Measurements from ENCODE around the gene SLC3A2.
"Not testable (repeated sequence)": the region's sequence is repeated elsewhere in the genome, so short reads cannot be mapped to it uniquely, and the experiment has no call there.

The SLC3A2 gene

DNA sequence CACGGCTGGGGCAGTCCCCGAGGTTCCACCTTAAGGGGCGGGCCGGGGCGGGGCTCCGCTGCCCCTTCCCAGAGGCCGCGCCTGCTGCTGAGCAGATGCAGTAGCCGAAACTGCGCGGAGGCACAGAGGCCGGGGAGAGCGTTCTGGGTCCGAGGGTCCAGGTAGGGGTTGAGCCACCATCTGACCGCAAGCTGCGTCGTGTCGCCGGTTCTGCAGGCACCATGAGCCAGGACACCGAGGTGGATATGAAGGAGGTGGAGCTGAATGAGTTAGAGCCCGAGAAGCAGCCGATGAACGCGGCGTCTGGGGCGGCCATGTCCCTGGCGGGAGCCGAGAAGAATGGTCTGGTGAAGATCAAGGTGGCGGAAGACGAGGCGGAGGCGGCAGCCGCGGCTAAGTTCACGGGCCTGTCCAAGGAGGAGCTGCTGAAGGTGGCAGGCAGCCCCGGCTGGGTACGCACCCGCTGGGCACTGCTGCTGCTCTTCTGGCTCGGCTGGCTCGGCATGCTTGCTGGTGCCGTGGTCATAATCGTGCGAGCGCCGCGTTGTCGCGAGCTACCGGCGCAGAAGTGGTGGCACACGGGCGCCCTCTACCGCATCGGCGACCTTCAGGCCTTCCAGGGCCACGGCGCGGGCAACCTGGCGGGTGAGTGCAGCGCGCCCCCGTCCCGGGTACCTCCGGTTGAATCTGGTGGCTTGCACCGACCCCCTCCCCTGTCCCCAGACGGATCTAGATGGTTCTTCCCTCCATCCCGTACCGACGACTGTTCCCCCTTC is at the start of gene SLC3A2:
Gene SLC3A2, plus strand, starts transcription at position 94 of the 776 bp plus-strand sequence. Its CDS starts 128 bp downstream, at position 222.
- DNase-seq = peak in 55 of 56 donors; percentile 48 to 94 (median 83)

DNA sequence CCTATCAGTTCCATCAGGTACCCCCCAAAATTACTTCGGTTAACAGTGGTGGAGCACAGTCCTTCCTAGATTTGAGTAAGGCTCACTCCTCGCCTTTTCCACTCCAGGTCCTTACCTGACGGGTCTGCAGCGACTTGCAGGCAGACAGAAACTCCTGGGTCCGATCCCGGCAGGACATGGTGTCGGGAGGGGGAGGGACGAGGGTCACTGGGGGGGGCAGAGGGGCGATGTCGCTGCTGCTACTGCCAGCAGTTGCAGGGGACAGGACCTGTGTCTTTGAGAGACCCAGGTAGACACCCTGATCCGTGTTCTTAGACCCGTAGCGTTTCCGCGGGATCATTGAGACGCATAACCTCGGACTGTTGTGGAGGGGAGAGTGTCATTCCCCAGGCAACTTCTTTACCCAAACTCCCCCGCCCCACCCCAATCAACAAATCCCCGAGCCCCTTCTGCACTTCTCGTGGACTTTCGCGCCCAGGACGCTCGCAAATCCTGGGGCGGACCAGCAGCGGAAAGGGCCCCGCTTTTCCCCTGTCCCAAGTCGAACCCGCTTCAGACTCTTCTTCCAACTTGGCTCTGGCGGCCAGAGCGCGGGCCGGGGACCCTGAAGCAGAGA is 49.7 kb upstream of the SLC3A2 start:
- DNase-seq = peak in 1 of 56 donors; percentile 41

DNA sequence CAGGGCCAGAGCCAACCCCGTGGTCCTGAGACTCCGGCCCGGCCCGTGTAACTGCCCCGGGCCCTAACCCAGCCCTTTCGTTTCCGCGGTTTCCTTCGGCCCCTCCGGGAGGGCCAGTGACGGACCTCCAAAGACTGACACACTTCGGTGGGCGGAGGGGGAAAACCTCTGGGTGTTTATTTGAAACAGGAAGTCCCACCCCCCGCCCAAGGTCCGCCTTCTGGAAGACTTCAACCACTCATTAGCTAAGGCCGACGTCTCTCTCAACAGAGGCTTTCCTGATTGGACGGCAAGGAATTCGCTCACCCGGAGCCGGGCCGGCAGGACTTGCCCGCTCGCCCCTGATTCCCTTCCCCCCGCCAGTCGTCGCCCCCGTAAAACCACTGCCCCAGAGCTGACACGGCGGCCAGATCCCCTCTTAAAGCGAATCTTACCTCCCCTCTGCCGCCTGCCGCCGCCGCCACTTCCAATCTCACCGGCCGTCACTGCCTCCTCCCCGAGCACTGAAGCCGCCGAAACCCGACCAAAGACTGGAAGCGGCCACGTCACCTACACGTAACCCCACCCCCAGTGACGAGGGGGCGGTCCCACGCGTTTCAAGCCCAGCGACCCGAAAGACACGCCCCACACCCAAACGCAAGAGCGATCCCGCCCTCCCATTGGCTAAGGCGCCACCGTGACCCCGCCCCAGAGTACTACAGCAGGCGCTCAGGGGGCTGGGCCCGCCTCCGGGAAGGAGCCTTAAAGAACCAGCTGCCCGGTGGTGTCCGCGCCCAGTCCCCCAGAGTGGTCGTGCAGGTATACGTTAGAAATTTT is 49.0 kb upstream of the SLC3A2 start, which contains the start of gene STX5:
Gene STX5, minus strand, starts transcription at position 532 of the 816 bp plus-strand sequence. CDS start 808 bp downstream, outside the sequence.
- DNase-seq = peak; percentile 92 to 100 (median 99)

DNA sequence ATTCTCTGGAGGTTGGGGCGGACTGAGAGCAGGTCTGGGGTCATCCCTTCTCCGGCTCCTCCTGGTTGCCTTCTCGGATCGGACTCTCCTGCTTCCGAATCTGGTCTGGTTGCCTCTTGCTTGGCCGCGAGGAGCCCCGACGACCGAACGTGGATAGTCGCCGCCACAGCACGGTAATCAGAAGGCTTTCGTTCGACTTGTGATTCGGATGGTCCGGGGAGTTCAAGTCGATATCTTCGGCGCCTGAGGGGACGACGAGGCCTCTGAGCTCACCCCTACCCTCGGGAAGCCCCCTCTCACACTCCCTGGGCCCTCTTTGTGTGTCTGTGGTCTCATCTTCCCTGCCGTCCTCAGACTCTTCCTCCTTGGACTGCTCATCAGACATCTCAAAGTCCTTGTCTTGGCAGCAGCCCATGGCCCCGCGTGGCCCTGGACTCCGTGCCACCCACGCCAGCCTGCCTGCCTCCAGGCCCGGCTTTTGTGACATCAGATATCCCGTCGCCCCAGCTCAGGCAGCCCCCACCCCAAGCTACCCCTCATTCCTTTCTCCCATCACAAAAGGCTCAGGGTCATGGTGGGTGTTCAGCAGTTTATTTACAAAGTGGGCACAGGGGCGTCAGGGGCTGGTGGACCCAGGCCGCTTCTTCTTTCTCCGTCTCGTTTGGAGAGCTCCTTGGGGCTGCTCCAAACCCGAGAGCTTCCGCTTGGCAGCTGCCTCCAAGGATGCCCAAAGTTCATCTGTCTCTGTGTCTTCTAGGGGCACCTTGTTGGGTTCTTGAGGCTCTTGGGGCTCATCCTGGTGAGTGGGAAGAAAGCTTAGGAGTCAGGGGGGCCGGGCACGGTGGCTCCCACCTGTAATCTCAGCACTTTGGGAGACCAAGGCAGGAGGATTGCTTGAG is 48.1 kb upstream of the SLC3A2 start, which contains the start of gene TEX54:
Gene TEX54, minus strand, starts transcription at position 506 of the 899 bp plus-strand sequence.
- peak in 13 of 56 donors; percentile 7 to 67 (median 28) for DNase-seq

DNA sequence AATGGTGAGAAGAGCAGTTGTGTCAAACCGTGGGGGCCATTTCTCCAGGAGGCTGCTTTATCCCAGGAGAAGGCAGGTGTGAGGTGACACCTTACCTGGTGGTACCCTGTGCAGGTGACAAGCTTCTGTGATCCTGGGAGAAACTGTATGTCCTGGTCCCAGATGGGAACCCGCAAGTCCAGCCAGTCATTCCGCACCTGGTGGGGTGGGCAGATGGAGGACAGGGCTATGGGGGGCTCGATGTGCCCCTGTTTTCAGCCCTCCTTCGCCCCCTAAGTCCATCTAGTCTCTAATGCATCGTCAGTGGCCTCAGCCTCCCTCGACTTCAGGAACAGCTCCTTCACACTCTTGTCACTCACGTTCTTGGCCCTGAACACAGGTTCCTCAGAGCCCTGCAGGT is 45.4 kb upstream of the SLC3A2 start:
- DNase-seq = no peak

DNA sequence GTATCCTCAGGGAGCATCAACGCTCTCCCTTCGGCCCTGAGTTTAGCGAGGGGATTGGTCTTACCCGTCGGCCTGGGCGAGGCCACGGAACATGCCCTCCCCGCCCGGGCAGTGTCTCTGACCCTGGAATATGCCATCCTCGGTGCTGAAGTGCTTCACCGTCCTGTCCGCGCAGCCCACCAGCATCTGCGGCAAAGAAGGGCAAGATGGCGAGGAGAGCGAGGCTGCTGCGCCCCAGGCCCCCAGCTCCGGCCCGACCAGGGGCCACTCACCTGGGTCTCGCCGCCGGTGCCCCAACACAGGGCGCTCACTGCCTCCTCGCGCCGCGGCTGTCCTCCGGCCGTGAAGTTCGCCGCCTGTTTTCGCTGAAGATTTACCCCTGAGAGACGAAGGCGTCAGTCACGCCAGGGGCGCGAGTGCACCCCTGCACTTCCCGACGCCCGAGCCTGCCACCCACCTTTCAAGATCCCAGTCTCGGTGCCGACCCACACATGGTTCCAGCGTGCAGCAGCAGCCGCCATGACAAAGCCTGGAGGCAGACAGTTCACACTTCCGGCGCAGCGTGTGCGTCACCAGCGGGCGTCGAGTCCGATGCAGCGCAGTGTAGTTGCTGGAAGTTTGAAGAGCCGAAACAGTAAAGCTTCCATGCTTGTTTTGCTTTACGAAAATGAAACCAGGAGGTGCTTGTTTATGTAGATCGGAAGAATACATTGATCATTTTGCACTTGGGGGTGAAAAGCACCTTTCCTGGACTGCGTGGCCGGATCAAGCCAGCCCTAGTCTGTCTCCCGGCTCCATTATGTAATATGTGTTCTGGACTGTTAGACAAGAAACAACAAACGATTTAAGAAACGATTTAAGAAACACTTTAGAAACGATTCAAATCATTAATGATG is 41.4 kb upstream of the SLC3A2 start, which contains the start of gene WDR74:
Gene WDR74, minus strand, starts transcription at position 541 of the 896 bp plus-strand sequence. Its CDS starts 20 bp downstream, at position 521.
- peak; percentile 71 to 98 (median 87) for DNase-seq

DNA sequence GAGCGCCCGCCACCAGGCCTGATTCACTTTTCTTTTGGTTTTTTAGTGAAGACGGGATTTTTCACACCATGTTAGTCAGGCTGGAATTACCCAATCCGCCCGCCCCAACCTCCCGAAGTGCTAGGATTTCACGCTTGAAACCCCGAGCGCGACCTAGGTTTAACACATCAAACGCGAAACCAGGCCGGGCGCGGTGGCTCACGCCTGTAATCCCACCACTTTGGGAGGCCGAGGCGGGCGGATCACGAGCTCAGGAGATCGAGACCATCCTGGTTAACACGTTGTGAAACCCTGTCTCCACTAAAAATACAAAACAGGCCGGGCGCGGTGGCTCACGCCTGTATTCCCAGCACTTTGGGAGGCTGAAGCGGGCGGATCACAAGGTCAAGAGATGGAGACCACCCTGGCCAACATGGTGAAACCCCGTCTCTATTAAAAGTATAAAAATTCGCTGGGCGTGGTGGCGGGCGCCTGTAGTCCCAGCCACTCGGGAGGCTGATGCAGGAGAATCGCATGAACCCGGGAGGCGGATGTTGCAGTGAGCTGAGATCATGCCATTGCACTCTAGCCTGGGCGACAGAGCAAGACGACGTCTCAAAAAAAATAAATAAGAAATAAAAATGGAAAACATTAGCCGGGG is 39.9 kb upstream of the SLC3A2 start:
- peak in 41 of 56 donors; percentile 5 to 73 (median 32) for DNase-seq

DNA sequence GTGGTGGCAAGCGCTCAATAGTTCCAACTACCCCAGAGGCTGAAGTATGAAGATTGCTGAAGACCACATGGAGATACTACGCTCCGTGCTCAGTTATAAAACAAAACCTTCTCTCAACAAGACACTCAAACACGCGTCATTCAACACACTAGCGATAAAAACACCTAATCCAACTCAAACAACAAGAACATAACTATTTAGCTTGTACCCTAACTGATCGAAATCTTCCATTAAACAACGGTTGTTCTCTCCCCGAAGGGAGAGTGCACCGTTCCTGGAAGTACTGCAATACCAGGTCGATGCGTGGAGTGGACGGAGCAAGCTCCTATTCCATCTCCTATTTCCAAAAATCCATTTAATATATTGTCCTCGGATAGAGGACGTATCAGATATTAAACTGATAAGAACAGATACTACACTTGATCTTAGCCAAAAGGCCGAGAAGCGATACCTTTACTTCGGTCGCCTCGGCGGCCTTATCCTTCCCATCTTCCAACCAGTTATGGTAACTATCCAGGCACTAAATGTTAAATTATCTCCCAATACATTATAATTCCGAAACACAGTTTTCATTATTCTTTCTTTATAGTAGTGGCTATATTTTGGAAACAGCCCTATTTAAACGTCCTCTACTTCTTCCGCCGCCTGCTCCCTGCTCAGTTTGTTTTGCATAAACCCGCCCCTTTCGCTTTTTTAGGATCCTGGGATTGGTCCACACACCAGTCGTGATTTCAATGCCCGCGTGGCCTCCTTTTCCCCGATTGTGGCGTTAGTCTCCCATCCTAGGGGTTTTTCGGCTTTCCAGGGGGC is 39.1 kb upstream of the SLC3A2 start:
- DNase-seq = peak in 55 of 56 donors; percentile 31 to 96 (median 78)

DNA sequence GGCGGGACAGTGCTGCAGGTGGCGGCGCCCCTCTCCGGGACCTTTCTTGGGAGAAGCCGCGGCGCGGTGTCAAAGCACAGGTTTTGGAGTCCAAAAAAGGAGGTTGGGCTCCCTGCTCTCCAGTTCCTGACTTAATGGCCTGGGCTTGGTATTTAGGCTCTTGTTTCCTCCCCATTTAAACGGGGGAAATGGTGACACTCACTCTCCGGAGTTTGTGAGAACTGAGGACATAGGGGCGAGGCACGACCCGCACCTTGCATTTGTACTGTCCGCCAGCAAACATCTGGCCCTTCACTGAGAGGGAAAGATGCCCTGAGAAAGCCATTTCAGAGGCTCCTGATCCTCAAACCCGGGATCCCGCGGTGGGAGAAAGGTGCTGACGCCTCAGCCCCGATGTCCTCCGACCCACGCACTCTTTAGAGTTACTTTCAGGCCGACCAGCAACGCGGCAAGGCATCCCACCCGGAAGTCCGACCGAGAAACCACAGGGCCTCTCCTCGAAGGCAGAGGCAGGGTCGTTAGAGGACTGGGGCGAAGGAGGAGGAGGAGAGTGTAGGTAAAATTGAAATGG is 38.4 kb upstream of the SLC3A2 start:
- DNase-seq = peak in 18 of 56 donors; percentile 7 to 57 (median 36)

DNA sequence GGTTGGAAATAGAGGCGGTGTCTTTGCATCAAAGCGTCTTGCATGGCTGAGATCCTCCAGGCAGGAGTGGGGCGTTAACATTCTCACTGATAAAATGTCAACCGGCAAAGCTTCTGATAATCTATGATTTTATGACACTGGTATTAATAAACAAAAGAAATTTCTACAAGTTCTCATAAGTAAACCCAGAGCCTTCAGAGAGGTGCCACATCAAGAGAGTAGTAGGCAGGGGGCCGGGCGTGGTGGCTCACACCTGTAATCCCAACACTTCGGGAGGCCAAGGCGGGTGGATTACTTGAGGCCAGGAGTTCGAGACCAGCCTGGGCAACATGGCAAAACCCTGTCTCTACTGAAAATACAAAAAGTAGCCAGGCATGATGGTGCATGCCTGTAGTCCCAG is 37.8 kb upstream of the SLC3A2 start:
- not testable (repeated sequence) for DNase-seq

DNA sequence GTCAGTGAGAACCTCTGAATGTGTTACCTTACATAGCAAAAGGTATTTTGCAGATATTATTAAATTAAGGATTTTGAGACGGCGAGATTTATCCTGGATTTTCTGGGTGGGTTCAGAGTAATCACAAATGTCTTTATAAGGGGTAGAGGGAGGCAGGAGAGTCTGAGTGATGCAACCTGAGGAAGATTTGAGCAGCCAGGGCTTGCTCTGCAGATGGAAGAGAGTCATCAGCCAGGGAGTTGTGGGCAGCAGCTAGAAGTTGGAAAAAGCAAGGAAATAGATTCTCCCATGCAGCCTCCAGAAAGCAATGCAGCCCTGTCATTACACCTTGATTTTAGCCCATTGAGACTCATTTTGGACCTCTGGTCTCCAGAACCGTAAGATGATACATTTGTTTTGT is 37.2 kb upstream of the SLC3A2 start:
- DNase-seq = no peak

DNA sequence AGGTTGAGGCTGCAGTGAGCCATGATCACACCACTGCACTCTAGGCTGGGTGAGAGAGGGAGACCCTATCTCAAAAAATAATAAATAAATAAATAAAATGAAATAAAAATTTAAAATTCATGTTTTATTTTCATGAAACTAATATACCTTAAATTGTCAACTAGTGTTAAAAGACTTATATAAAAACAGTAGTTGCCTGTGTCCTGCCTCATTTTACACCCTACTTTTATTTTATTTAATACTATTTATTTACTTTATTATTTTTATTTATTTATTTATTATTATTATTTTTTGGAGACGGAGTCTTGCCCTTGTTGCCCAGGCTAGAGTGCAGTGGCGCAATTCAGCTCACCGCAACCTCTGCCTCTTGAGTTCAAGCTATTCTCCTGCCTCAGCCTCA is 36.5 kb upstream of the SLC3A2 start:
- no peak for DNase-seq

DNA sequence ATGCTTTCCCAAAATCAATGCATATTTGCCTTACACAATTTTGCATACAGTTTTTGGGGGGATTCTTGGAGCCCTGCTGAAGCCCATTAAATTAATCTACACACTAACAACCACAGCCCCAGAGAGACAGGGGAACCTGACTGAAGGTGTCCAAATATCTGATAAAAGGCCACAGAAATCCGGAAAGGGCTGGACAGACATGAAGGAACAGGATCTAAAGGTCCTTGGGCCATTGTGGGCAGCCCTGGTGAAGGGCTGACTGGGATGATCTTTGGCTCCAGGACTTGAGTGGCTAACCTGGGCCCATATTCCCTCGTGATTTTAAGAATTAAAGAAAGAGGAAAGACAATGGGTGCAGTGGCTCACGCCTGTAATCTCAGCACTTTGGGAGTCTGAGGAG is 34.5 kb upstream of the SLC3A2 start:
- no peak for DNase-seq

DNA sequence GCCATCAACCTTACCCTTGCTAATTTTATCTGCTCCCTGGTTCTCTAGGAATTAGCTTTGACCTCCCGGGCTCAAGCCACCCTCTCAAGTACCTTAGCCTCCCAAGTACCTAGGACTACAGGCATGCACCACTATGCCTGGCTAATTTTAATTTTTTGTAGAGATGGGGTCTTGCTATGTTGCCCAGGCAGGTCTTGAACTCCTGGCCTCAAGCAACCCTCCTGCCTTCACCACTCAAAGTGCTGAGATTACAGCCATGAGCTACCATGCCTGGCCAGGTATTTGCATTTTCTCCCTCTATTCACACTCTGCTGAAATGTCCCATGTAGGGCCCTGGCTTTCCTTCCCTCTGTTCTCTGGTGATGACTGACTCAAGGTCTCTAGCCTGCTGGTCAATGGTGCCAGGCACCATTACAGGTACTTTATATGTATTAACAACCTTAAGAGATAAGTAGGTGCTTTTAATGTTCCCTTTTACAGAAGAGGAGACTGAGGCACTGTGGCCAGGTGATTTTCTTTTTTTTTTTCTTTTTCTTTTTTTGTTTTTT is 32.9 kb upstream of the SLC3A2 start:
- DNase-seq = no peak

DNA sequence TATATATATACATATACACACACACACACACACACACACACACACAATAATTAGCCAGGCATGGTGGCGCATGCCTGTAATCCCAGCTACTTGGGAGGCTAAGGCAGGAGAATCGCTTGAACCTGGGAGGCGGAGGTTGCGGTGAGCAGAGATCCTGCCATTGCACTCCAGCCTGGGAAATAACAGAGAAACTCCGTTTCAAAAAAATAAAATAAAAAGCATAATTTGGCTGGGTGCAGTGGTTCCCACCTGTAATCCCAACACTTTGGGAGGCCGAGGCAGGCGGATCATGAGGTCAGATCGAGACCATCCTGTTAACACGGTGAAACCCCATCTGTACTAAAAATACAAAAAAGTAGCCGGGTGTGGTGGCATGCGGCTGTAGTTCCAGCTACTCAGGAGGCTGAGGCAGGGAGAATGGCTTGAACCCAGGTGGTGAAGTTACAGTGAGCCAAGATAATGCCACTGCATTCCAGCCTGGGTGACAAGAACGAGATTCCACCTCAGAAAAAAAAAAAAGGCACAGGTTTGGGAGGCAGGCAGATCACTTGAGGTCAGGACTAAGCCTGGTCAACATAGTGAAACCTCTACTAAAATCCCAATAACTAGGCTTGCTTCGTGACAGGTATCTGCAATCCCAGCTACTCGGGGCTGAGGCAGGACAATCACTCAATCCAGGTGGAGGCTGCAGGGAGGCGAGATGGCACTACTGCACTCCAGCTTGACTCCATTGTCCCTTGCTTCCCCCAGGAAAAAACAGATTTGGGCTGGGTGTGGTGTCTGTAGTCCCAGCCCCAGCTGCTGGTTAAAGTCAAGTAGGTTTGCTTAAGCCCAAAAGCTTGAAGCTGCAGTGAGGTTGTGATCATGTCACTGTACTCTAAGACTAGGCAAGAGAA is 29.5 kb upstream of the SLC3A2 start:
- no peak for DNase-seq

Measured in amygdala (tissue), 56 donors.